GM12878 (cell line): ENCODE measurements around the gene GRIFIN. TPM values are rescaled to one million over a fixed set of nuclear protein-coding genes. Genes with fewer than 3 reads are reported as not detected.

ENCODE experiments used
- CHD2 ChIP-seq: IDR thresholded peaks from 2 replicates; pipeline ENCODE4 v1.6.1; 2011; ENCODE audit warnings: low read depth, low read length, improper control_type of control experiment, borderline replicate concordance
- EZH2 ChIP-seq: IDR thresholded peaks from 2 replicates; pipeline ENCODE4 v1.6.1; 2012; ENCODE audit warnings: low read depth, mild to moderate bottlenecking, control low read depth, inconsistent platforms, low read length, borderline replicate concordance; ENCODE audit not compliant: control insufficient read depth
- HDAC2 ChIP-seq: fragments of 200-600 bp; sonication (generic); IDR thresholded peaks from 2 replicates; pipeline ENCODE4 v1.6.1; 2017
- IRF4 ChIP-seq: IDR thresholded peaks from 2 replicates; pipeline ENCODE4 v1.6.1; 2011; ENCODE audit warnings: low read depth, low read length
- NKRF ChIP-seq: fragments of 450-650 bp; conservative IDR thresholded peaks from 2 replicates; pipeline ENCODE4 v1.6.1; 2017; ENCODE audit warnings: mild to moderate bottlenecking, moderate library complexity
- POLR2A ChIP-seq: IDR thresholded peaks from 2 replicates; pipeline ENCODE4 v1.6.1; 2011; ENCODE audit warnings: low read depth, mild to moderate bottlenecking, low read length
- SIN3A ChIP-seq: IDR thresholded peaks from 2 replicates; pipeline ENCODE4 v1.6.1; 2012; ENCODE audit warnings: low read depth, low read length, improper control_type of control experiment
- WRNIP1 ChIP-seq: IDR thresholded peaks from 2 replicates; pipeline ENCODE4 v1.6.1; 2011; ENCODE audit warnings: low read depth, low read length, improper control_type of control experiment, borderline replicate concordance
- ZNF207 ChIP-seq: fragments of 450-650 bp; IDR thresholded peaks from 2 replicates; pipeline ENCODE4 v1.6.1; 2014; ENCODE audit warnings: antibody characterized with exemption, mild to moderate bottlenecking, borderline replicate concordance
- polyA plus RNA-seq, 11 experiments: library from polyadenylated mRNA; depleted of rRNA in 4 of 11; unstranded in 6 of 11; stranded (reverse) in 5 of 11; fragments of >200 nt; fragmentation: Nextera tagmentation in 4 of 11; fragmentation: Illumina TruSeq in 1 of 11; extraction: Ambion mirVana in 4 of 11; extraction: Trizol in 1 of 11; gene quantifications; 1 replicate in 1 of 11; 2 replicates in 10 of 11; pipeline versions ENCODE4 v1.2.1 to v1.2.3, GENCODE V29; 2011 to 2016; ENCODE audit warnings: inconsistent platforms in 2 of 11, missing spikeins in 2 of 11, low read depth in 1 of 11
- total RNA-seq, 4 experiments: library from RNA; depleted of rRNA in 3 of 4; stranded (reverse); fragments of >200 nt in 3 of 4; fragmentation: Illumina TruSeq in 1 of 4; extraction: Trizol in 1 of 4; gene quantifications; 2 replicates each; pipeline versions ENCODE4 v1.2.1 to v1.2.3, GENCODE V29; 2013 to 2021
- TF ChIP-seq, protein P1 (sequence below): fragments of 450-650 bp; IDR thresholded peaks from 2 replicates; pipeline ENCODE4 v1.6.1; 2017; ENCODE audit warnings: mild to moderate bottlenecking, moderate library complexity

The GRIFIN gene
- total and polyA plus RNA-seq, 10 of the 15 experiments (the other 5 are each of a cell fraction or from before 2014, with no cell fraction given): not detected

DNA sequence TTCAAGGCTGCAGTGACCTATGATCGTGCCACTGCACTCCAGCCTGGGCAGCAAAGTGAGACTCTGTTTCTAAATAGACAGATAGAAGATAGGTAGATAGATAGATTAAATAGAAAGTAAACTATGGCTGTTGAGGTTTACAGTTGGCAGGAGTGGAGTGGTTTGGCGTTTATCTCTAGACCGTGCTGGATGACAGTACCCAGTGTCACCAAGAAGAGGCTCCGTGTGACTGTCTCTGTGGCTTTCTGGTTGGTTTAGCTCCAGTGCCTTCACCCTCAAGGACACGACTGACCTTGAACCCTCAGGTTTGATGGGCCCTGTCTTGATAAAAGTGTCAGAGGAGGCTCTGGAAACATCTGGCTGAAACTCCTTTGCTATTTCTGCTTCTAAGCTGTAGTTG lies 41.1 kb downstream of the GRIFIN start (continued):
- TF ChIP-seq, protein P1, sequence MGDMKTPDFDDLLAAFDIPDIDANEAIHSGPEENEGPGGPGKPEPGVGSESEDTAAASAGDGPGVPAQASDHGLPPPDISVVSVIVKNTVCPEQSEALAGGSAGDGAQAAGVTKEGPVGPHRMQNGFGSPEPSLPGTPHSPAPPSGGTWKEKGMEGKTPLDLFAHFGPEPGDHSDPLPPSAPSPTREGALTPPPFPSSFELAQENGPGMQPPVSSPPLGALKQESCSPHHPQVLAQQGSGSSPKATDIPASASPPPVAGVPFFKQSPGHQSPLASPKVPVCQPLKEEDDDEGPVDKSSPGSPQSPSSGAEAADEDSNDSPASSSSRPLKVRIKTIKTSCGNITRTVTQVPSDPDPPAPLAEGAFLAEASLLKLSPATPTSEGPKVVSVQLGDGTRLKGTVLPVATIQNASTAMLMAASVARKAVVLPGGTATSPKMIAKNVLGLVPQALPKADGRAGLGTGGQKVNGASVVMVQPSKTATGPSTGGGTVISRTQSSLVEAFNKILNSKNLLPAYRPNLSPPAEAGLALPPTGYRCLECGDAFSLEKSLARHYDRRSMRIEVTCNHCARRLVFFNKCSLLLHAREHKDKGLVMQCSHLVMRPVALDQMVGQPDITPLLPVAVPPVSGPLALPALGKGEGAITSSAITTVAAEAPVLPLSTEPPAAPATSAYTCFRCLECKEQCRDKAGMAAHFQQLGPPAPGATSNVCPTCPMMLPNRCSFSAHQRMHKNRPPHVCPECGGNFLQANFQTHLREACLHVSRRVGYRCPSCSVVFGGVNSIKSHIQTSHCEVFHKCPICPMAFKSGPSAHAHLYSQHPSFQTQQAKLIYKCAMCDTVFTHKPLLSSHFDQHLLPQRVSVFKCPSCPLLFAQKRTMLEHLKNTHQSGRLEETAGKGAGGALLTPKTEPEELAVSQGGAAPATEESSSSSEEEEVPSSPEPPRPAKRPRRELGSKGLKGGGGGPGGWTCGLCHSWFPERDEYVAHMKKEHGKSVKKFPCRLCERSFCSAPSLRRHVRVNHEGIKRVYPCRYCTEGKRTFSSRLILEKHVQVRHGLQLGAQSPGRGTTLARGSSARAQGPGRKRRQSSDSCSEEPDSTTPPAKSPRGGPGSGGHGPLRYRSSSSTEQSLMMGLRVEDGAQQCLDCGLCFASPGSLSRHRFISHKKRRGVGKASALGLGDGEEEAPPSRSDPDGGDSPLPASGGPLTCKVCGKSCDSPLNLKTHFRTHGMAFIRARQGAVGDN: no peak
- TF ChIP-seq EZH2: no peak
- no peak for TF ChIP-seq NKRF
- no peak for TF ChIP-seq SIN3A
- no peak for TF ChIP-seq IRF4
- TF ChIP-seq ZNF207: no peak
- TF ChIP-seq POLR2A: no peak
- TF ChIP-seq CHD2: no peak
- no peak for TF ChIP-seq WRNIP1
- TF ChIP-seq HDAC2: no peak
